ENCODE data around the gene LAGE3.

The LAGE3 gene

GRCh38 chrX:154428176-154429171, 50.6 kb downstream of the LAGE3 start, which contains the start of gene ATP6AP1 (continued):
- TF ChIP-seq, protein P1, sequence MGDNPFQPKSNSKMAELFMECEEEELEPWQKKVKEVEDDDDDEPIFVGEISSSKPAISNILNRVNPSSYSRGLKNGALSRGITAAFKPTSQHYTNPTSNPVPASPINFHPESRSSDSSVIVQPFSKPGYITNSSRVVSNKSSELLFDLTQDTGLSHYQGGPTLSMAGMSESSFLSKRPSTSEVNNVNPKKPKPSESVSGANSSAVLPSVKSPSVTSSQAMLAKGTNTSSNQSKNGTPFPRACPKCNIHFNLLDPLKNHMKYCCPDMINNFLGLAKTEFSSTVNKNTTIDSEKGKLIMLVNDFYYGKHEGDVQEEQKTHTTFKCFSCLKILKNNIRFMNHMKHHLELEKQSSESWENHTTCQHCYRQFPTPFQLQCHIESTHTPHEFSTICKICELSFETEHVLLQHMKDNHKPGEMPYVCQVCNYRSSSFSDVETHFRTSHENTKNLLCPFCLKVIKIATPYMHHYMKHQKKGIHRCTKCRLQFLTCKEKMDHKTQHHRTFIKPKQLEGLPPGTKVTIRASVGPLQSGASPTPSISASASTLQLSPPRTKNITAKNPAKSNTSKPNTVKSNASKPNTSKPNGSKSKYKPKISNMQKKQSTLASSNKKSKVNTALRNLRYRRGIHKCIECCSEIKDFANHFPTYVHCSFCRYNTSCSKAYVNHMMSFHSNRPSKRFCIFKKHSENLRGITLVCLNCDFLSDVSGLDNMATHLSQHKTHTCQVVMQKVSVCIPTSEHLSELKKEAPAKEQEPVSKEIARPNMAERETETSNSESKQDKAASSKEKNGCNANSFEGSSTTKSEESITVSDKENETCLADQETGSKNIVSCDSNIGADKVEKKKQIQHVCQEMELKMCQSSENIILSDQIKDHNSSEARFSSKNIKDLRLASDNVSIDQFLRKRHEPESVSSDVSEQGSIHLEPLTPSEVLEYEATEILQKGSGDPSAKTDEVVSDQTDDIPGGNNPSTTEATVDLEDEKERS (tag by site-specific recombination; IDR thresholded peaks at IDR 0.05): peak; percentile 32; the same call in 1 of the 2 replicates
- TF ChIP-seq YY1 (tag by site-specific recombination; IDR thresholded peaks at IDR 0.05): peak; percentile 97
- TF ChIP-seq KLF10 (tag by site-specific recombination; IDR thresholded peaks at IDR 0.05): peak; percentile 87
- TF ChIP-seq KLF8 (tag by site-specific recombination; IDR thresholded peaks at IDR 0.05): no peak; the same call in none of the 2 replicates
- peak; percentile 86 for TF ChIP-seq ZNF335 (tag by site-specific recombination; conservative IDR thresholded peaks at IDR 0.05)
- no peak for TF ChIP-seq ZNF518A (tag by site-specific recombination; conservative IDR thresholded peaks at IDR 0.05; ENCODE audit: low read depth)
- TF ChIP-seq ZBTB6 (tag by site-specific recombination; IDR thresholded peaks at IDR 0.05): peak; percentile 86; the same call in 1 of the 2 replicates
- TF ChIP-seq IKZF3 (tag by site-specific recombination; IDR thresholded peaks at IDR 0.05): peak; percentile 51; the same call in 1 of the 2 replicates
- TF ChIP-seq ZSCAN23 (tag by site-specific recombination; IDR thresholded peaks at IDR 0.05): no peak
- TF ChIP-seq ZBTB11 (tag by site-specific recombination; conservative IDR thresholded peaks at IDR 0.05; ENCODE audit: low read depth): peak; percentile 23; the same call in 1 of the 2 replicates
- peak; percentile 66; the same call in 1 of the 2 replicates for TF ChIP-seq CTCF (tag by site-specific recombination; IDR thresholded peaks at IDR 0.05)
- TF ChIP-seq REST (tag by site-specific recombination; IDR thresholded peaks at IDR 0.05): peak; percentile 44; the same call in 1 of the 2 replicates
- TF ChIP-seq KLF17 (tag by site-specific recombination; IDR thresholded peaks at IDR 0.05): peak; percentile 22; the same call in 1 of the 2 replicates
- TF ChIP-seq, protein P2, sequence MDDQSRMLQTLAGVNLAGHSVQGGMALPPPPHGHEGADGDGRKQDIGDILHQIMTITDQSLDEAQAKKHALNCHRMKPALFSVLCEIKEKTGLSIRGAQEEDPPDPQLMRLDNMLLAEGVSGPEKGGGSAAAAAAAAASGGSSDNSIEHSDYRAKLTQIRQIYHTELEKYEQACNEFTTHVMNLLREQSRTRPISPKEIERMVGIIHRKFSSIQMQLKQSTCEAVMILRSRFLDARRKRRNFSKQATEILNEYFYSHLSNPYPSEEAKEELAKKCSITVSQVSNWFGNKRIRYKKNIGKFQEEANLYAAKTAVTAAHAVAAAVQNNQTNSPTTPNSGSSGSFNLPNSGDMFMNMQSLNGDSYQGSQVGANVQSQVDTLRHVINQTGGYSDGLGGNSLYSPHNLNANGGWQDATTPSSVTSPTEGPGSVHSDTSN (CRISPR knock-in tag; IDR thresholded peaks at IDR 0.05): peak; percentile 99

All from HEK293 (cell line).